ENCODE measurements around the gene UBALD1. TPM values are rescaled to one million over a fixed set of nuclear protein-coding genes. Genes with fewer than 3 reads are reported as not detected.

Gene UBALD1
- total RNA-seq, 2 donors from 2014 or later = 46.8 to 49.6 TPM

DNA sequence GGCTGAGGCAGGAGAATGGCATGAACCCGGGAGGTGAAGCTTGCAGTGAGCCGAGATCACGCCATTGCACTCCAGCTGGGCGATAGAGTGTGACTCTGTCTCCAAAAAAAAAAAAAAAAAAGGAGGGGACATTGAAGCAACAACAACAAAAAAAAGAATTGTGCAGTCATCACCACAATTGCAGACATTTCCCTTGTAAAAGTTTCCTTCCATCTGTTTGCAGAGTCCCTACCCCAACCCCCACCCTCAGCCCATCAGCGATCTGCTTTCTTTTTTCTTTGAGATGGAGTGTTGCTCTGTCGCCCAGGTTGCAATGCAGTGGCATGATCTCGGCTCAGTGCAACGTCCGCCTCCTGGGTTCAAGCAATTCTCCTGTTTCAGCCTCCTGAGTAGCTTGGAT, 13.6 kb upstream of the UBALD1 start:
- Histone ChIP-seq H3K4me3 (ENCODE audit: low read length) (no peak overlapping the region), H3K27ac (ENCODE audit: low read depth, low read length) (no peak overlapping the region), H3K27me3 (ENCODE audit: control insufficient read depth, insufficient read depth, low read length, poor library complexity, severe bottlenecking) (no peaks in the 10 kb centered on the region), H3K36me3 (ENCODE audit: control insufficient read depth, insufficient read depth, low read length) (peaks cover 11% of the 10 kb centered on the region), H3K9ac (ENCODE audit: extremely low read depth, low read length, poor library complexity, severe bottlenecking) (no peak overlapping the region), H3K4me1 (ENCODE audit: control insufficient read depth, insufficient read depth, low read length) (peaks cover 3% of the 10 kb centered on the region), H3K9me3 (ENCODE audit: control insufficient read depth, low read length) (peaks cover 10% of the 10 kb centered on the region)
- no peak for DNase-seq
- Mint-ChIP-seq H3K36me3 (ENCODE audit: low read depth) (peaks cover 28% of the 10 kb centered on the region), H3K27me3 (ENCODE audit: insufficient read depth) (no peaks in the 10 kb centered on the region), H3K27ac (no peak overlapping the region), H3K4me3 (no peak overlapping the region), H3K9me3 (peaks cover 7% of the 10 kb centered on the region), H3K4me1 (peaks cover 10% of the 10 kb centered on the region)
- TF ChIP-seq, protein P1, sequence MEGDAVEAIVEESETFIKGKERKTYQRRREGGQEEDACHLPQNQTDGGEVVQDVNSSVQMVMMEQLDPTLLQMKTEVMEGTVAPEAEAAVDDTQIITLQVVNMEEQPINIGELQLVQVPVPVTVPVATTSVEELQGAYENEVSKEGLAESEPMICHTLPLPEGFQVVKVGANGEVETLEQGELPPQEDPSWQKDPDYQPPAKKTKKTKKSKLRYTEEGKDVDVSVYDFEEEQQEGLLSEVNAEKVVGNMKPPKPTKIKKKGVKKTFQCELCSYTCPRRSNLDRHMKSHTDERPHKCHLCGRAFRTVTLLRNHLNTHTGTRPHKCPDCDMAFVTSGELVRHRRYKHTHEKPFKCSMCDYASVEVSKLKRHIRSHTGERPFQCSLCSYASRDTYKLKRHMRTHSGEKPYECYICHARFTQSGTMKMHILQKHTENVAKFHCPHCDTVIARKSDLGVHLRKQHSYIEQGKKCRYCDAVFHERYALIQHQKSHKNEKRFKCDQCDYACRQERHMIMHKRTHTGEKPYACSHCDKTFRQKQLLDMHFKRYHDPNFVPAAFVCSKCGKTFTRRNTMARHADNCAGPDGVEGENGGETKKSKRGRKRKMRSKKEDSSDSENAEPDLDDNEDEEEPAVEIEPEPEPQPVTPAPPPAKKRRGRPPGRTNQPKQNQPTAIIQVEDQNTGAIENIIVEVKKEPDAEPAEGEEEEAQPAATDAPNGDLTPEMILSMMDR (conservative IDR thresholded peaks at IDR 0.05) = no peak
- WGBS, 2 experiments (ENCODE audit: insufficient coverage in 1 of 2, insufficient read length in 1 of 2) = 89 to 96% methylated on average over 9 of the region's 9 CpGs

DNA sequence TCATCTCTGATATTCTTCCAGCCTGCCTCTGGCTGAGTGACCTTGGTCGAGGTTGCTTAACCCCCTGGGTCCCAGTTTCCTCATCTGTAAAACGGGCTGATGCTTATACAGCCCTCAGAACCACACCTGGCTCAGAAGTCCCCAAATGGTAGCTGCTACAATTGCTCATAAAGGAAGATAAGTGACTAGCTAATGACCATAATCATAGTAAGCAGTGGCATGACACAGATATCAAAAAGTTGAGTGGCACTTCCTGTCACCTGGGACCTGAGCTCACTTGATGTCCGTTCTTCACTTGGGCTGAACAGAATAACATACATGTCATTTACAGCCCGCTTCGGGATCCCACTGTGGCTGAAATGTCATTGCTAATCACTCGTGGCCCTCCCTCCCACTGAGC, 11.7 kb upstream of the UBALD1 start:
- peaks cover 10% of the 10 kb centered on the region for H3K4me1 Mint-ChIP-seq
- 77 to 80% methylated on average over 6 of the region's 6 CpGs for WGBS, 2 experiments (ENCODE audit: insufficient coverage in 1 of 2, insufficient read length in 1 of 2)
- Histone ChIP-seq H3K4me1 (ENCODE audit: control insufficient read depth, insufficient read depth, low read length) (peaks cover 3% of the 10 kb centered on the region), H3K9me3 (ENCODE audit: control insufficient read depth, low read length) (peaks cover 6% of the 10 kb centered on the region), H3K9ac (ENCODE audit: extremely low read depth, low read length, poor library complexity, severe bottlenecking) (no peak overlapping the region), H3K27ac (ENCODE audit: low read depth, low read length) (no peak overlapping the region), H3K36me3 (ENCODE audit: control insufficient read depth, insufficient read depth, low read length) (peaks cover 11% of the 10 kb centered on the region), H3K4me3 (ENCODE audit: low read length) (peak overlapping the region; percentile 86), H3K27me3 (ENCODE audit: control insufficient read depth, insufficient read depth, low read length, poor library complexity, severe bottlenecking) (no peaks in the 10 kb centered on the region)
- DNase-seq = no peak
- peaks cover 23% of the 10 kb centered on the region for H3K36me3 Mint-ChIP-seq (ENCODE audit: low read depth)
- no peaks in the 10 kb centered on the region for H3K27me3 Mint-ChIP-seq (ENCODE audit: insufficient read depth)
- no peak overlapping the region for H3K27ac Mint-ChIP-seq
- H3K4me3 Mint-ChIP-seq = peak overlapping the region; percentile 86
- TF ChIP-seq, protein P1 (conservative IDR thresholded peaks at IDR 0.05) = no peak
- H3K9me3 Mint-ChIP-seq = peaks cover 6% of the 10 kb centered on the region

DNA sequence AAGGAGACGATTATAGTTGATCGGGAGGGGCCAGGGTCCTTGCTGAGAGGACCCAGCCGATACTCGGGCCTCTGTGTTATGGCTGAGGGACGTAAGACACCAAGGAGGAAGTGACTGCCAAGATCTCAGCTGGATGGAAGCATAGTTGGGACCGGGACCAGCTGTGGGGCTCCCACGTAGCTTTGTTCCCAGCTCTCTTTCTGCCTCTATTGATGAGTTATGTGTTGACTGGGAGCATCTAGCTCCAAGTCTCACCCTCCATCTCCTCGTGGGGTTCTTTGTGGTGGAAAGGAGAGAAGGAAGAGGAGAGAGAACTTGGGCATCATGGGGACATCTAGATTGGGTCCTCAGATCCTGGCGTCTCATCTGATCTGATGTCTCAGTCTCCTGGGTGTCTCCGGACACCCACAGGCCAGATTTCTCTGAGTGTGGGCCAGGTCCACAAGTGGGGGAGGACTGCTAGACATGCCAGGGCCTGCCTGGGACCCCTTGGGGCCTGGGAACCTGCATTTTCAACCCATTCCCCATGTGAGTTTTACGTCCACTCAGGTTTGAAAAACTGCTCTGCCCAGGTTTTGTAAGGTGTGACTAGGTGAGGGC, 11.0 kb upstream of the UBALD1 start:
- peaks cover 11% of the 10 kb centered on the region for H3K36me3 ChIP-seq (ENCODE audit: control insufficient read depth, insufficient read depth, low read length)
- peaks cover 3% of the 10 kb centered on the region for H3K4me1 ChIP-seq (ENCODE audit: control insufficient read depth, insufficient read depth, low read length)
- H3K9ac ChIP-seq (ENCODE audit: extremely low read depth, low read length, poor library complexity, severe bottlenecking) = peak overlapping the region; percentile 86
- peak overlapping the region; percentile 93 for H3K27ac Mint-ChIP-seq
- H3K4me3 ChIP-seq (ENCODE audit: low read length) = peak overlapping the region; percentile 86
- 12 to 23% methylated on average over 8 to 11 of the region's 11 CpGs for WGBS, 2 experiments (ENCODE audit: insufficient coverage in 1 of 2, insufficient read length in 1 of 2)
- H3K9me3 Mint-ChIP-seq = no peaks in the 10 kb centered on the region
- H3K9me3 ChIP-seq (ENCODE audit: control insufficient read depth, low read length) = no peaks in the 10 kb centered on the region
- DNase-seq = no peak
- no peaks in the 10 kb centered on the region for H3K27me3 Mint-ChIP-seq (ENCODE audit: insufficient read depth)
- H3K27ac ChIP-seq (ENCODE audit: low read depth, low read length) = peak overlapping the region; percentile 90
- peak overlapping the region; percentile 86 for H3K4me3 Mint-ChIP-seq
- TF ChIP-seq, protein P1 (conservative IDR thresholded peaks at IDR 0.05) = no peak
- H3K4me1 Mint-ChIP-seq = peaks cover 10% of the 10 kb centered on the region
- peaks cover 16% of the 10 kb centered on the region for H3K36me3 Mint-ChIP-seq (ENCODE audit: low read depth)
- no peaks in the 10 kb centered on the region for H3K27me3 ChIP-seq (ENCODE audit: control insufficient read depth, insufficient read depth, low read length, poor library complexity, severe bottlenecking)

Measured in endodermal cell (in vitro differentiated cells).